ENCODE measurements around the gene SMARCB1.

- TF ChIP-seq CTCF (IDR thresholded peaks at IDR 0.05): no peak
- no peak for TF ChIP-seq POLR2A (IDR thresholded peaks at IDR 0.05)
These were observed 42.3 kb downstream of the SMARCB1 start for GRCh38 chr22:23828800-23829680.
